Body of pancreas (tissue), 4 donors: Measurements from ENCODE around the gene MAVS. TPM values are rescaled to one million over a fixed set of nuclear protein-coding genes. Genes with fewer than 3 reads are reported as not detected.

Source experiments
- ATAC-seq: fragments of 150-250 bp; one replicate; pipeline ENCODE4 v1.9.1; 2016
- DNase-seq, 4 donors: peaks; one replicate each; pipeline ENCODE4 v3.0.0-alpha.2; 2019
- H3K27ac ChIP-seq, 4 donors: fragments of 200-600 bp; sonication (generic); 1 replicate in 3 of 4; 2 replicates in 1 of 4; pipeline versions ENCODE4 v1.5.1 to v1.6.1; 2016 to 2019; ENCODE audit warnings: mild to moderate bottlenecking in 1 of 4, mixed read lengths in 1 of 4, moderate library complexity in 1 of 4
- H3K27me3 ChIP-seq, 2 donors: fragments of 200-600 bp; sonication (generic); one replicate each; pipeline ENCODE4 v1.6.0; 2016; ENCODE audit warnings: mild to moderate bottlenecking in 1 of 2
- H3K36me3 ChIP-seq, 2 donors: fragments of 200-600 bp; sonication (generic); replicated peaks in 1 of 2; 2 replicates each; pipeline ENCODE4 v1.5.1; 2016; ENCODE audit warnings: low read depth in 2 of 2; ENCODE audit not compliant: insufficient read depth in 1 of 2
- H3K4me1 ChIP-seq: fragments of 200-600 bp; sonication (generic); one replicate; pipeline ENCODE4 v1.6.0; 2016
- H3K4me3 ChIP-seq, 2 donors: fragments of 200-600 bp; sonication (generic); 1 replicate in 1 of 2; 2 replicates in 1 of 2; pipeline ENCODE4 v1.5.1; 2016 to 2019
- H3K9me3 ChIP-seq, 3 donors: fragments of 200-600 bp; sonication (generic); 1 replicate in 2 of 3; 2 replicates in 1 of 3; pipeline ENCODE4 v1.5.1; 2016
- POLR2A ChIP-seq, 3 donors: fragments of 450-650 bp; IDR thresholded peaks; one replicate each; pipeline ENCODE4 v1.6.1; 2016; ENCODE audit warnings: antibody characterized with exemption in 3 of 3, mild to moderate bottlenecking in 2 of 3
- WGBS, 2 donors: methylation state at CpG; one replicate each; pipeline ENCODE4 v1.1.5; 2017; 5-methylcytosine and 5-hydroxymethylcytosine counted together
- intact Hi-C: fragments of 100-400 bp; cut with DNase I; formaldehyde crosslinking; loops from one replicate; pipeline ENCODE4 v1.15.1; 2023
- total RNA-seq, 2 donors: library from RNA; depleted of rRNA; stranded (reverse); fragments of >200 nt; gene quantifications; one replicate each; pipeline ENCODE4 v1.1.0, GENCODE V29; 2016
- TF ChIP-seq, protein P1 (sequence below), 7 experiments: fragments of 450-650 bp in 4 of 7; fragments of 200-600 bp in 3 of 7; sonication (generic) in 3 of 7; IDR thresholded peaks; one replicate each; pipeline ENCODE4 v1.5.1; 2016 to 2019; ENCODE audit warnings: antibody characterized with exemption in 7 of 7

Gene MAVS
- total RNA-seq, 2 donors from 2014 or later: 21.5 to 24.4 TPM

DNA sequence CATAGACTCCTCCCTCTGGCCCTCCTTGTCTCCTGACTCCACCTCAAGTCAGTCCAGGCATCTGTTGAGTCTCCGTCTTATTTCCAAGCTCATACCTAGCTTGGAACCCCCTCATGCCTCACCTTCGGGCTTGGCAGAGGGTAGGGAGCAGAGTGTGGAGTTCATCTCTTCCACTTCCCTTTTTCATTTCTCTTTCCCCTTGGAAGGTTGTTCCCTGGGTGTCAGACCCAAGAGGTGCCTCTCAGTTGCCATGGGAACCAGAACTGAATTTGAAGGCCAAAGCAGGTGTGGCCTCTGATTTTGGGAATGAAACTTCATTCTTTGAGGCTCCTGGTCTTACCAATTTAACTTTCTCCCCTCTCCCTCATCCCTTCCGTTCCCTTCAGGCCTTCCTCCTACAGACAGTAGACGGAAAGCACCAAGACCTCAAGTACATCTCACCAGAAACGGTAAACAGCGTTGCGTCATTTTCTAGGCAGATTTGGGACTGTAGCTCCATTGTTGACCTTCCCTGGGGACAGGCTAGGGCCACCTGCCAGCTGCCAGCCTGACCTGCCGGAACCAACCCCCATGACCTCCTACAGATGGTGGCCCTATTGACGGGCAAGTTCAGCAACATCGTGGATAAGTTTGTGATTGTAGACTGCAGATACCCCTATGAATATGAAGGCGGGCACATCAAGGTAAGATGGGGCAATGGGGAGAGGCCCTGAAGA lies 44.0 kb upstream of the MAVS start:
- Histone ChIP-seq H3K4me1 (peaks cover 31% of the 10 kb centered on the region), H3K4me3 (no peak overlapping the region), H3K9me3 (no peaks in the 10 kb centered on the region), H3K36me3 (no peaks in the 10 kb centered on the region), H3K27ac (peak overlapping the region in 1 of 4 donors; percentile 13), H3K27me3 (no peaks in the 10 kb centered on the region)
- intact Hi-C loops: no loop called here
- DNase-seq (no peak), ATAC-seq (no peak)
- no peak for TF ChIP-seq POLR2A (IDR thresholded peaks at IDR 0.05)
- TF ChIP-seq, protein P1, sequence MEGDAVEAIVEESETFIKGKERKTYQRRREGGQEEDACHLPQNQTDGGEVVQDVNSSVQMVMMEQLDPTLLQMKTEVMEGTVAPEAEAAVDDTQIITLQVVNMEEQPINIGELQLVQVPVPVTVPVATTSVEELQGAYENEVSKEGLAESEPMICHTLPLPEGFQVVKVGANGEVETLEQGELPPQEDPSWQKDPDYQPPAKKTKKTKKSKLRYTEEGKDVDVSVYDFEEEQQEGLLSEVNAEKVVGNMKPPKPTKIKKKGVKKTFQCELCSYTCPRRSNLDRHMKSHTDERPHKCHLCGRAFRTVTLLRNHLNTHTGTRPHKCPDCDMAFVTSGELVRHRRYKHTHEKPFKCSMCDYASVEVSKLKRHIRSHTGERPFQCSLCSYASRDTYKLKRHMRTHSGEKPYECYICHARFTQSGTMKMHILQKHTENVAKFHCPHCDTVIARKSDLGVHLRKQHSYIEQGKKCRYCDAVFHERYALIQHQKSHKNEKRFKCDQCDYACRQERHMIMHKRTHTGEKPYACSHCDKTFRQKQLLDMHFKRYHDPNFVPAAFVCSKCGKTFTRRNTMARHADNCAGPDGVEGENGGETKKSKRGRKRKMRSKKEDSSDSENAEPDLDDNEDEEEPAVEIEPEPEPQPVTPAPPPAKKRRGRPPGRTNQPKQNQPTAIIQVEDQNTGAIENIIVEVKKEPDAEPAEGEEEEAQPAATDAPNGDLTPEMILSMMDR (IDR thresholded peaks at IDR 0.05): no peak
- 66 to 78% methylated on average over 11 of the region's 11 CpGs for WGBS, 2 donors

DNA sequence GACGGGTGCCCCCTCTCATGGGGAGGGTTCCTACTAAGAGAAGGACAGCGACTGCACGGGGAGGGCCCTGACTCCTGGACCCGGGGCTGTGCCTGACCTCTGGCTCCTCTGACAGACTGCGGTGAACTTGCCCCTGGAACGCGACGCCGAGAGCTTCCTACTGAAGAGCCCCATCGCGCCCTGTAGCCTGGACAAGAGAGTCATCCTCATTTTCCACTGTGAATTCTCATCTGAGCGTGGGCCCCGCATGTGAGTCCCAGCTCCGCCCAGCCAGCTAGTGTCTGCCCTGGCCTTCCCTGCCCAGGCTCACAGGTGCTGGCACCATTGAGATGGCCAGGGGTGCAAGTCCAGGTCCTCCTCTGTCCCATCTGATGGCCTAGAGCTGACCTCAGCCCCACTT lies 43.3 kb upstream of the MAVS start:
- no peak for ATAC-seq
- intact Hi-C loops: no loop called here
- Histone ChIP-seq H3K27me3 (no peaks in the 10 kb centered on the region), H3K36me3 (no peaks in the 10 kb centered on the region), H3K27ac (no peak overlapping the region), H3K4me1 (peaks cover 37% of the 10 kb centered on the region), H3K9me3 (no peaks in the 10 kb centered on the region), H3K4me3 (no peak overlapping the region)
- no peak for DNase-seq
- TF ChIP-seq, protein P1 (IDR thresholded peaks at IDR 0.05): no peak
- TF ChIP-seq POLR2A (IDR thresholded peaks at IDR 0.05): no peak
- 90 to 92% methylated on average over 2 to 13 of the region's 14 CpGs for WGBS, 2 donors

- Histone ChIP-seq H3K4me1 (peaks cover 42% of the 10 kb centered on the region), H3K9me3 (no peaks in the 10 kb centered on the region), H3K27me3 (no peaks in the 10 kb centered on the region), H3K36me3 (no peaks in the 10 kb centered on the region), H3K4me3 (no peak overlapping the region), H3K27ac (no peak overlapping the region)
- DNase-seq: no peak
- WGBS, 2 donors: 80 to 94% methylated on average over 5 to 6 of the region's 6 CpGs
- intact Hi-C loops: no loop called here
- ATAC-seq: no peak
- TF ChIP-seq, protein P1 (IDR thresholded peaks at IDR 0.05): no peak
- no peak for TF ChIP-seq POLR2A (IDR thresholded peaks at IDR 0.05)
Observed at GRCh38 chr20:3803854-3804253, 42.8 kb upstream of the MAVS start.

- no peaks in the 10 kb centered on the region for H3K27me3 ChIP-seq
- no peaks in the 10 kb centered on the region for H3K9me3 ChIP-seq
- DNase-seq: no peak
- H3K4me3 ChIP-seq: no peak overlapping the region
- no peak overlapping the region for H3K27ac ChIP-seq
- H3K4me1 ChIP-seq: peaks cover 44% of the 10 kb centered on the region
- intact Hi-C loops: no loop called here
- no peak for TF ChIP-seq POLR2A (IDR thresholded peaks at IDR 0.05)
- TF ChIP-seq, protein P1 (IDR thresholded peaks at IDR 0.05): no peak
- no peaks in the 10 kb centered on the region for H3K36me3 ChIP-seq
- no peak for ATAC-seq
- WGBS, 2 donors: 88 to 93% methylated on average over 6 to 11 of the region's 11 CpGs
Observed at GRCh38 chr20:3804254-3804751, 42.3 kb upstream of the MAVS start.

DNA sequence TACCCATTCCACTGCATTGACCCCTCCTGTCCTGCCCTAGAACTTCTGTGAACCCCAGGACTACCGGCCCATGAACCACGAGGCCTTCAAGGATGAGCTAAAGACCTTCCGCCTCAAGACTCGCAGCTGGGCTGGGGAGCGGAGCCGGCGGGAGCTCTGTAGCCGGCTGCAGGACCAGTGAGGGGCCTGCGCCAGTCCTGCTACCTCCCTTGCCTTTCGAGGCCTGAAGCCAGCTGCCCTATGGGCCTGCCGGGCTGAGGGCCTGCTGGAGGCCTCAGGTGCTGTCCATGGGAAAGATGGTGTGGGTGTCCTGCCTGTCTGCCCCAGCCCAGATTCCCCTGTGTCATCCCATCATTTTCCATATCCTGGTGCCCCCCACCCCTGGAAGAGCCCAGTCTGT lies 41.9 kb upstream of the MAVS start:
- TF ChIP-seq POLR2A (IDR thresholded peaks at IDR 0.05): no peak
- TF ChIP-seq, protein P1 (IDR thresholded peaks at IDR 0.05): no peak
- Histone ChIP-seq H3K27me3 (no peaks in the 10 kb centered on the region), H3K36me3 (no peaks in the 10 kb centered on the region), H3K4me3 (no peak overlapping the region), H3K4me1 (peaks cover 46% of the 10 kb centered on the region), H3K27ac (no peak overlapping the region), H3K9me3 (no peaks in the 10 kb centered on the region)
- no peak for DNase-seq
- ATAC-seq: no peak
- whole genome bisulfite sequencing, 2 donors: 87 to 93% methylated on average over 9 to 11 of the region's 11 CpGs
- intact Hi-C loops: no loop called here
